HEK293T (cell line): ENCODE measurements around the gene CLMP.

Experiments used
- CTCF ChIA-PET: fragments of 350-600 bp; formaldehyde crosslinking; extraction: SDS; loops from one replicate; lab custom pipeline; 2021; ENCODE audit warnings: antibody characterized with exemption, inconsistent platforms; lab: Yijun Ruan, JAX
- POLR2A ChIA-PET: fragments of 350-600 bp; formaldehyde crosslinking; extraction: SDS; loops from one replicate; lab custom pipeline; 2020; ENCODE audit warnings: antibody characterized with exemption, inconsistent platforms; lab: Yijun Ruan, JAX
- DNase-seq: peaks from one replicate; pipeline ENCODE4 v3.0.0; 2012; ENCODE audit warnings: mixed read lengths; ENCODE audit errors: extremely low spot score
- ARNT ChIP-seq: fragments of 450-650 bp; IDR thresholded peaks from 2 replicates; pipeline ENCODE4 v1.6.1; 2017; ENCODE audit warnings: mild to moderate bottlenecking
- BHLHE40 ChIP-seq: fragments of 450-650 bp; IDR thresholded peaks from 2 replicates; pipeline ENCODE4 v1.6.1; 2016; ENCODE audit warnings: mild to moderate bottlenecking, moderate library complexity, borderline replicate concordance
- CTBP1 ChIP-seq: fragments of 450-650 bp; IDR thresholded peaks from 2 replicates; pipeline ENCODE4 v1.6.1; 2016; ENCODE audit warnings: borderline replicate concordance
- ELF4 ChIP-seq: fragments of 450-650 bp; IDR thresholded peaks from 2 replicates; pipeline ENCODE4 v1.6.1; 2017; ENCODE audit warnings: antibody characterized with exemption
- FOXA1 ChIP-seq: fragments of 450-650 bp; IDR thresholded peaks from 2 replicates; pipeline ENCODE4 v1.6.1; 2016; ENCODE audit warnings: mild to moderate bottlenecking
- FOXK2 ChIP-seq: fragments of 450-650 bp; IDR thresholded peaks from 2 replicates; pipeline ENCODE4 v1.6.1; 2016; ENCODE audit warnings: mild to moderate bottlenecking
- FOXM1 ChIP-seq: fragments of 450-650 bp; IDR thresholded peaks from 2 replicates; pipeline ENCODE4 v1.6.1; 2017; ENCODE audit warnings: mild to moderate bottlenecking, borderline replicate concordance
- HDGF ChIP-seq: fragments of 450-650 bp; IDR thresholded peaks from 2 replicates; pipeline ENCODE4 v1.6.1; 2017; ENCODE audit warnings: antibody characterized with exemption, borderline replicate concordance
- L3MBTL2 ChIP-seq: fragments of 450-650 bp; conservative IDR thresholded peaks from 2 replicates; pipeline ENCODE4 v1.6.1; 2016; ENCODE audit warnings: mild to moderate bottlenecking
- LEF1 ChIP-seq: fragments of 450-650 bp; IDR thresholded peaks from 2 replicates; pipeline ENCODE4 v1.6.1; 2017; ENCODE audit warnings: mild to moderate bottlenecking, borderline replicate concordance
- NFRKB ChIP-seq: fragments of 450-650 bp; IDR thresholded peaks from 2 replicates; pipeline ENCODE4 v1.6.1; 2016; ENCODE audit warnings: mild to moderate bottlenecking, moderate library complexity
- SP1 ChIP-seq: fragments of 450-650 bp; IDR thresholded peaks from 2 replicates; pipeline ENCODE4 v1.6.1; 2017
- SUZ12 ChIP-seq: fragments of 450-650 bp; IDR thresholded peaks from 2 replicates; pipeline ENCODE4 v1.6.1; 2016; ENCODE audit warnings: mild to moderate bottlenecking
- TARDBP ChIP-seq: fragments of 450-650 bp; IDR thresholded peaks from 2 replicates; pipeline ENCODE4 v1.6.1; 2016
- ZNF384 ChIP-seq: fragments of 450-650 bp; IDR thresholded peaks from 2 replicates; pipeline ENCODE4 v1.6.1; 2016
- TF ChIP-seq, protein P1 (sequence below): fragments of 450-650 bp; IDR thresholded peaks from 2 replicates; pipeline ENCODE4 v1.6.1; 2016

CLMP gene

GRCh38 chr11:123196060-123196714 is 1.1 kb upstream of the CLMP start:
- no peak for TF ChIP-seq CTBP1
- no peak for TF ChIP-seq NFRKB
- TF ChIP-seq ELF4: no peak
- no peak for TF ChIP-seq FOXA1
- no peak for TF ChIP-seq ARNT
- no peak for TF ChIP-seq L3MBTL2
- ChIA-PET CTCF (no interaction called here), POLR2A (no interaction called here)
- DNase-seq: no peak

GRCh38 chr11:123194337-123195187 is 486 bp downstream of the CLMP start:
- ChIA-PET CTCF (no interaction called here), POLR2A (interaction anchor here (1.3 kb wide), 1 partner anchor 34 kb away, joined by 3 read pairs; no protein-coding TSS in a partner anchor)
- peak; percentile 53 for DNase-seq
- no peak for TF ChIP-seq BHLHE40
- no peak for TF ChIP-seq L3MBTL2
- TF ChIP-seq HDGF: no peak
- TF ChIP-seq TARDBP: no peak
- TF ChIP-seq FOXA1: no peak
- no peak for TF ChIP-seq CTBP1
- TF ChIP-seq SUZ12: no peak
- no peak for TF ChIP-seq ZNF384
- TF ChIP-seq ARNT: no peak
- no peak for TF ChIP-seq FOXK2

DNA sequence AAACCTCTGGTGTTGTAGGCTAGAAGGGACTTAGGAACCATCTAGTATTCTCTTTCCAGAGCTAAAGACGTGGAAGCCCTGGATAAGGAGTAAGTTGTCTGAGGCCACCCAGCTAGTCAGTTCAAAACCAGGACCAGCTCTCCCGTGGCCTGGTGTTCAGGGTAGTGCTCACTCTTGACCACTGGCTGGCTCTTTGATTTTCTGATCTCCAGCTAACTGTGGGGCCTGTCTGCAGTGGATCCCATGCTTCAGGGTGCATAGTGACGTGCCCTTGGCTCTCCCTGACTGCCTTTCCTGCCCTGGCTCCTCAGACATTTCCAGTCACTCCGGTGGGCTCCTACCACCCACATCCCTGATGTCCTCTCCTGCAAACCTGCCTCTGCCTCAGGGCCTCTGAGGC is 1.3 kb downstream of the CLMP start:
- TF ChIP-seq LEF1 (no peak), FOXA1 (no peak), ELF4 (no peak), FOXK2 (no peak), ZNF384 (no peak), FOXM1 (no peak), CTBP1 (no peak), SUZ12 (no peak), TARDBP (no peak), L3MBTL2 (no peak), HDGF (no peak), ARNT (no peak), BHLHE40 (no peak), SP1 (no peak), NFRKB (no peak)
- TF ChIP-seq, protein P1, sequence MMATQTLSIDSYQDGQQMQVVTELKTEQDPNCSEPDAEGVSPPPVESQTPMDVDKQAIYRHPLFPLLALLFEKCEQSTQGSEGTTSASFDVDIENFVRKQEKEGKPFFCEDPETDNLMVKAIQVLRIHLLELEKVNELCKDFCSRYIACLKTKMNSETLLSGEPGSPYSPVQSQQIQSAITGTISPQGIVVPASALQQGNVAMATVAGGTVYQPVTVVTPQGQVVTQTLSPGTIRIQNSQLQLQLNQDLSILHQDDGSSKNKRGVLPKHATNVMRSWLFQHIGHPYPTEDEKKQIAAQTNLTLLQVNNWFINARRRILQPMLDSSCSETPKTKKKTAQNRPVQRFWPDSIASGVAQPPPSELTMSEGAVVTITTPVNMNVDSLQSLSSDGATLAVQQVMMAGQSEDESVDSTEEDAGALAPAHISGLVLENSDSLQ: no peak
- DNase-seq: no peak
- POLR2A ChIA-PET: no interaction called here
- CTCF ChIA-PET: no interaction called here

- TF ChIP-seq LEF1 (no peak), L3MBTL2 (no peak), ELF4 (no peak)
- POLR2A ChIA-PET: no interaction called here
- CTCF ChIA-PET: interaction anchor here (1.5 kb wide), 1 partner anchor 25 kb away, joined by 3 read pairs; no protein-coding TSS in a partner anchor
- DNase-seq: no peak
Measured at GRCh38 chr11:123191939-123192338, 3.1 kb downstream of the CLMP start.

DNA sequence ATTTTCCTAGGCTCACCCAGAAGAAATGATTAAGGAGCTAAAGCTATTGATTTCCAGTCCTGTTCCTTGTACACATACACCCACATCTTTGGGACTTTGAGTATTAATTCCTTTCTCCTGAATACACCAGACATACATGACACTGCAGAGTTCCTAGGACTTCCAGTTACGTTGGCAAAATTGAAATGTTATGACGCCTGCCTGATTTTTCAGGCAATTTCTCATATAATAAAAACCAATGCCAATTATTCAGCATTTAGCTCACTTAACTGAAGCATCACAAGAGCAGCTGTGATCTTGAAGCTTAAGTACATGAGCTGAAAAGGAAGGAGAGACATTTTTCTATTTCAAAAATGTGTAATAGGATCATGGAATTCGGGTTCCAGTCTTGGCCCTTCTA is 4.5 kb downstream of the CLMP start:
- no peak for TF ChIP-seq LEF1
- TF ChIP-seq FOXM1: no peak
- no peak for TF ChIP-seq HDGF
- TF ChIP-seq ELF4: no peak
- TF ChIP-seq, protein P1: no peak
- TF ChIP-seq FOXK2: no peak
- TF ChIP-seq L3MBTL2: no peak
- no peak for TF ChIP-seq TARDBP
- TF ChIP-seq NFRKB: no peak
- TF ChIP-seq ARNT: no peak
- no peak for TF ChIP-seq ZNF384
- TF ChIP-seq SP1: no peak
- TF ChIP-seq FOXA1: no peak
- DNase-seq: no peak
- CTCF ChIA-PET: interaction anchor here (0.7 kb wide), 1 partner anchor 84 kb away, joined by 4 read pairs; no protein-coding TSS in a partner anchor
- POLR2A ChIA-PET: no interaction called here

DNA sequence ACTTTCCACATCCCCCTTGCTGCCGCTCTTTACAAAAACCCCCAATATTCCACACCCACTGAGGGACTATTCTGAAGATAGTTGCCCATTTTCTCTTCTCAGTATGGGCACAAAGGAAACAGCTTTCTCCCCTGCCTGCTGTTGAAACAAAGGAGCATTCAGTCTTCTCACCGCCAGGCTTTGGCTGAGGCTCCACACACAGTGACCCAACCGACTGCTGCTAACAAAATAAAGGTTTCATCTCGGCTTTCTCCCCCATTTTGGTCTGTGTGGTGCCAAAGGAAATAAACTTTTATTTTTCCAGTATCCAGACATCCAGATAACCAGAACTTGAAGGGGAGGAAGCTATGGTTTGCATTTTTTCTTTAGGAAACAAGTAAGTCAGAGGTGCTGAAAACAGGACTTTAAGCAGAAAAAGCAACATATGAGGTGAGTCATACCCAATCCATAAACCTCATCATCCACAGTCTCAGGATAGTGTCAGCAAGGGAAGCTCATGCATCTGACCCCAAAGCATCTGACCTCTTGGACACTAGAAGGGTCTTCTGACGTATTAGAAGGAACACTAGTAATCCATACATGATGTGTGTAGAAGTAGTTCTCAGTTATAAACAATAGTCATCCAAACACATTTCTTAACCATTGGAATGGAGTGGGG is 6.4 kb downstream of the CLMP start:
- DNase-seq: no peak
- CTCF ChIA-PET: interaction anchor here (0.6 to 1.8 kb wide), 2 partner anchors 46 to 58 kb away, joined by 3 to 8 read pairs; no protein-coding TSS in a partner anchor
- TF ChIP-seq, protein P1: no peak
- TF ChIP-seq ARNT (no peak), SUZ12 (no peak), LEF1 (no peak), L3MBTL2 (no peak), SP1 (no peak), NFRKB (no peak), BHLHE40 (no peak), TARDBP (no peak), CTBP1 (no peak), FOXM1 (no peak), ELF4 (no peak), FOXA1 (no peak), FOXK2 (no peak), ZNF384 (no peak), HDGF (no peak)
- POLR2A ChIA-PET: no interaction called here
